ENCODE measurements around the gene ZNF862.

- TF ChIP-seq, protein P1, sequence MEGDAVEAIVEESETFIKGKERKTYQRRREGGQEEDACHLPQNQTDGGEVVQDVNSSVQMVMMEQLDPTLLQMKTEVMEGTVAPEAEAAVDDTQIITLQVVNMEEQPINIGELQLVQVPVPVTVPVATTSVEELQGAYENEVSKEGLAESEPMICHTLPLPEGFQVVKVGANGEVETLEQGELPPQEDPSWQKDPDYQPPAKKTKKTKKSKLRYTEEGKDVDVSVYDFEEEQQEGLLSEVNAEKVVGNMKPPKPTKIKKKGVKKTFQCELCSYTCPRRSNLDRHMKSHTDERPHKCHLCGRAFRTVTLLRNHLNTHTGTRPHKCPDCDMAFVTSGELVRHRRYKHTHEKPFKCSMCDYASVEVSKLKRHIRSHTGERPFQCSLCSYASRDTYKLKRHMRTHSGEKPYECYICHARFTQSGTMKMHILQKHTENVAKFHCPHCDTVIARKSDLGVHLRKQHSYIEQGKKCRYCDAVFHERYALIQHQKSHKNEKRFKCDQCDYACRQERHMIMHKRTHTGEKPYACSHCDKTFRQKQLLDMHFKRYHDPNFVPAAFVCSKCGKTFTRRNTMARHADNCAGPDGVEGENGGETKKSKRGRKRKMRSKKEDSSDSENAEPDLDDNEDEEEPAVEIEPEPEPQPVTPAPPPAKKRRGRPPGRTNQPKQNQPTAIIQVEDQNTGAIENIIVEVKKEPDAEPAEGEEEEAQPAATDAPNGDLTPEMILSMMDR (IDR thresholded peaks at IDR 0.05; ENCODE audit: borderline replicate concordance, extremely low read depth, low read length, poor library complexity, severe bottlenecking): no peak
- TF ChIP-seq EZH2 (IDR thresholded peaks at IDR 0.05; ENCODE audit: borderline replicate concordance, low read depth, low read length, severe bottlenecking): no peak
Observed at GRCh38 chr7:149862156-149862555, 24.0 kb downstream of the ZNF862 start.
